ENCODE data around the gene ISCA2.

- no peak for TF ChIP-seq CTCF (IDR thresholded peaks at IDR 0.05)
- TF ChIP-seq EZH2 (IDR thresholded peaks at IDR 0.05; ENCODE audit: borderline replicate concordance, insufficient read depth, low read depth, low read length, poor library complexity, severe bottlenecking): no peak
Observed at GRCh38 chr14:74501691-74502090, 8.1 kb downstream of the ISCA2 start.
